Body of pancreas (tissue), 4 donors: ENCODE measurements around the gene KIAA1217. TPM values are rescaled to one million over a fixed set of nuclear protein-coding genes. Genes with fewer than 3 reads are reported as not detected.

Experiments used
- ATAC-seq: fragments of 150-250 bp; one replicate; pipeline ENCODE4 v1.9.1; 2016
- DNase-seq, 4 donors: peaks; one replicate each; pipeline ENCODE4 v3.0.0-alpha.2; 2019
- H3K27ac ChIP-seq, 4 donors: fragments of 200-600 bp; sonication (generic); 1 replicate in 3 of 4; 2 replicates in 1 of 4; pipeline versions ENCODE4 v1.5.1 to v1.6.1; 2016 to 2019; ENCODE audit warnings: mild to moderate bottlenecking in 1 of 4, mixed read lengths in 1 of 4, moderate library complexity in 1 of 4
- H3K27me3 ChIP-seq, 2 donors: fragments of 200-600 bp; sonication (generic); one replicate each; pipeline ENCODE4 v1.6.0; 2016; ENCODE audit warnings: mild to moderate bottlenecking in 1 of 2
- H3K36me3 ChIP-seq, 2 donors: fragments of 200-600 bp; sonication (generic); replicated peaks in 1 of 2; 2 replicates each; pipeline ENCODE4 v1.5.1; 2016; ENCODE audit warnings: low read depth in 2 of 2; ENCODE audit not compliant: insufficient read depth in 1 of 2
- H3K4me1 ChIP-seq: fragments of 200-600 bp; sonication (generic); one replicate; pipeline ENCODE4 v1.6.0; 2016
- H3K4me3 ChIP-seq, 2 donors: fragments of 200-600 bp; sonication (generic); 1 replicate in 1 of 2; 2 replicates in 1 of 2; pipeline ENCODE4 v1.5.1; 2016 to 2019
- H3K9me3 ChIP-seq, 3 donors: fragments of 200-600 bp; sonication (generic); 1 replicate in 2 of 3; 2 replicates in 1 of 3; pipeline ENCODE4 v1.5.1; 2016
- CTCF ChIP-seq, 7 experiments: fragments of 450-650 bp in 4 of 7; fragments of 200-600 bp in 3 of 7; sonication (generic) in 3 of 7; IDR thresholded peaks; one replicate each; pipeline ENCODE4 v1.5.1; 2016 to 2019; ENCODE audit warnings: antibody characterized with exemption in 7 of 7
- POLR2A ChIP-seq, 3 donors: fragments of 450-650 bp; IDR thresholded peaks; one replicate each; pipeline ENCODE4 v1.6.1; 2016; ENCODE audit warnings: antibody characterized with exemption in 3 of 3, mild to moderate bottlenecking in 2 of 3
- WGBS, 2 donors: methylation state at CpG; one replicate each; pipeline ENCODE4 v1.1.5; 2017; 5-methylcytosine and 5-hydroxymethylcytosine counted together
- intact Hi-C: fragments of 100-400 bp; cut with DNase I; formaldehyde crosslinking; loops from one replicate; pipeline ENCODE4 v1.15.1; 2023
- total RNA-seq, 2 donors: library from RNA; depleted of rRNA; stranded (reverse); fragments of >200 nt; gene quantifications; one replicate each; pipeline ENCODE4 v1.1.0, GENCODE V29; 2016

KIAA1217 gene
- total RNA-seq, 2 donors from 2014 or later, result 25.9 to 36.9 TPM

- H3K27me3 ChIP-seq, result no peaks in the 10 kb centered on the region
- no peak overlapping the region for H3K27ac ChIP-seq
- DNase-seq (no peak), ATAC-seq (no peak)
- no peaks in the 10 kb centered on the region for H3K9me3 ChIP-seq
- 94 to 100% methylated on average over 1 of the region's 1 CpG for WGBS, 2 donors
- intact Hi-C loops, result no loop called here
- no peaks in the 10 kb centered on the region for H3K36me3 ChIP-seq
- no peak overlapping the region for H3K4me3 ChIP-seq
- TF ChIP-seq POLR2A (IDR thresholded peaks at IDR 0.05) (no peak), CTCF (IDR thresholded peaks at IDR 0.05) (no peak)
- no peaks in the 10 kb centered on the region for H3K4me1 ChIP-seq
Observed at GRCh38 chr10:24269476-24269875, 60.5 kb downstream of the KIAA1217 start.

DNA sequence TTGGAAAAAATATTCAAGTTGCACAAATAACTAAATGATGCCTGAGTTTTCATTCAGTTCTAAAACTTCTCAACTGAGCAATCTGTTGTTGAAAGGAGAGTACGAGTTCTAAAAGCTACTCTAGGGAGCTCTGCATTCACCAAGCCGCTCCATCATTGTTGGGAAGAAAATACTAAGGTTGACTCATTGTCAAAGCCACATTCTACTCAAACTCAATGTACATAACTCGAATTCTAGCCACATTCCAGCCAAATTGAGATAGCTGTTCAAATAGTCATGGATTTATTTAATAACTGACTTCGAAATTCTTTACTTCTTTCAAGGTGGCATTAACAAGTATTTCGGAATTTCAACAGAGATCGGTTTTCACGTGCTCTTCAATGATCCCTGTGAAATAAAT is 63.4 kb downstream of the KIAA1217 start:
- H3K4me3 ChIP-seq, result no peak overlapping the region
- no peaks in the 10 kb centered on the region for H3K27me3 ChIP-seq
- intact Hi-C loops, result no loop called here
- no peaks in the 10 kb centered on the region for H3K4me1 ChIP-seq
- no peaks in the 10 kb centered on the region for H3K36me3 ChIP-seq
- DNase-seq (no peak), ATAC-seq (no peak)
- no peak overlapping the region for H3K27ac ChIP-seq
- TF ChIP-seq POLR2A (IDR thresholded peaks at IDR 0.05) (no peak), CTCF (IDR thresholded peaks at IDR 0.05) (no peak)
- H3K9me3 ChIP-seq, result no peaks in the 10 kb centered on the region
- WGBS, 2 donors, result 72 to 79% methylated on average over 7 of the region's 7 CpGs

DNA sequence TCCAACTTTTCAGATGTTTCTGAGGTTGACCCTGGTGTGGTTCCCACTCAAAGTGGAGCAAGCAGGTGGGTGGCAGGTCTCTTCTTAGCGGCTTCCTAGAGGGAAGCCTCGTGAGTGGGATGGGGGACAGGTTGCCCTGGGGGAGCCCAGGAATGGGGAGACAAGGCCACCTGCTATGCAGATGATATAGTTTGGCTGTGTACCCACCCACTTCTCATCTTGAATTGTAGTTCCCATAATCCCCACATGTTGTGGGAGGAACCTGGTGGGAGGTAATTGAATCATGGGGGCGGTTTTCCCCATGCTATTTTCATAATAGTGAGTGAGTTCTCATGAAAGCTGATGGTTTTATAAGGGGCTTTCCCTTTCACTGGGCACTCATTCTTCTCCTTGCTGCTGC is 68.3 kb downstream of the KIAA1217 start:
- Histone ChIP-seq H3K36me3 (no peaks in the 10 kb centered on the region), H3K27ac (no peak overlapping the region), H3K4me1 (no peaks in the 10 kb centered on the region), H3K4me3 (no peak overlapping the region), H3K27me3 (no peaks in the 10 kb centered on the region), H3K9me3 (no peaks in the 10 kb centered on the region)
- TF ChIP-seq POLR2A (IDR thresholded peaks at IDR 0.05) (no peak), CTCF (IDR thresholded peaks at IDR 0.05) (no peak)
- WGBS, 2 donors, result 91 to 97% methylated on average over 3 of the region's 3 CpGs
- intact Hi-C loops, result no loop called here
- DNase-seq (no peak), ATAC-seq (no peak)

DNA sequence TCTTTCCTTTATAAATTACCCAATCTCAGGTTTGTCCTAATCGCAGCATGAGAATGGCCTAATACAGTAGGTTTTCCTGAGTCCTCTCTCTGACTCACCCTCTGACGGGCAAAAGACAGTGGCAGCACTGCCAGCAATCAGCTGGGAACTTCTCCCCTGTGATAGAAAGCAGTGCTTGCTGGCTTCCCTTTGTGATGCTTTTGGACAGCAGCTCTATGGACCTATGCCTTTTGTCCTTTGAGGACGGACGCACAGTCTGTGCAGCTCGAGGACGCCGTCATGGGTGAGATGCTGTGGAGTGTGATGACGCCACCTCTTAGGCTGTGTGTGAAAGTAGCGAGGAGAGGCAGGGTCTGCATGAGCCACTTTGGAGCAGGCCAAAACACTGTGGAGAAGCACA is 68.8 kb downstream of the KIAA1217 start:
- H3K4me3 ChIP-seq, result no peak overlapping the region
- peak overlapping the region in 1 of 4 donors; percentile 4 for H3K27ac ChIP-seq
- no peaks in the 10 kb centered on the region for H3K9me3 ChIP-seq
- H3K4me1 ChIP-seq, result no peaks in the 10 kb centered on the region
- intact Hi-C loops, result no loop called here
- no peaks in the 10 kb centered on the region for H3K27me3 ChIP-seq
- DNase-seq (no peak), ATAC-seq (no peak)
- TF ChIP-seq CTCF (IDR thresholded peaks at IDR 0.05) (no peak), POLR2A (IDR thresholded peaks at IDR 0.05) (no peak)
- no peaks in the 10 kb centered on the region for H3K36me3 ChIP-seq
- 85 to 95% methylated on average over 5 to 9 of the region's 9 CpGs for WGBS, 2 donors

- no peaks in the 10 kb centered on the region for H3K4me1 ChIP-seq
- no peaks in the 10 kb centered on the region for H3K9me3 ChIP-seq
- no peak for DNase-seq
- no peaks in the 10 kb centered on the region for H3K36me3 ChIP-seq
- WGBS, 2 donors, result 58 to 62% methylated on average over 5 of the region's 5 CpGs
- no peaks in the 10 kb centered on the region for H3K27me3 ChIP-seq
- ATAC-seq, result no peak
- no peak overlapping the region for H3K4me3 ChIP-seq
- H3K27ac ChIP-seq, result peak overlapping the region in 1 of 4 donors; percentile 4
- intact Hi-C loops, result no loop called here
- no peak for TF ChIP-seq CTCF (IDR thresholded peaks at IDR 0.05)
- no peak for TF ChIP-seq POLR2A (IDR thresholded peaks at IDR 0.05)
Observed at GRCh38 chr10:24278176-24278889, 69.4 kb downstream of the KIAA1217 start.
